Stimulated activated CD4-positive, alpha-beta T cell treated with anti-CD3 and anti-CD28 coated beads, Interleukin-1b, Interleukin-23, amount 100 ng/mL, for 48 hours (primary cell): ENCODE data around the gene PPP1R13B.

Experiments used
- DNase-seq: peaks from one replicate; pipeline ENCODE4 v3.0.0-alpha.2; 2020

The PPP1R13B gene

GRCh38 chr14:103773521-103773920, 73.9 kb downstream of the PPP1R13B start:
- no peak for DNase-seq

- DNase-seq = no peak
These were observed 75.2 kb downstream of the PPP1R13B start for GRCh38 chr14:103772078-103772712.

- DNase-seq = no peak
These were observed 76.5 kb downstream of the PPP1R13B start for GRCh38 chr14:103770902-103771301.

GRCh38 chr14:103770500-103770899, 76.9 kb downstream of the PPP1R13B start:
- no peak for DNase-seq

- DNase-seq = no peak
These were observed 80.0 kb downstream of the PPP1R13B start for GRCh38 chr14:103767336-103767894.

- DNase-seq = no peak
These were observed 81.8 kb downstream of the PPP1R13B start for GRCh38 chr14:103765526-103765925.

- no peak for DNase-seq
These were observed 83.5 kb downstream of the PPP1R13B start for GRCh38 chr14:103763730-103764488.

GRCh38 chr14:103762541-103762940, 84.8 kb downstream of the PPP1R13B start:
- no peak for DNase-seq

GRCh38 chr14:103762036-103762435, 85.3 kb downstream of the PPP1R13B start:
- no peak for DNase-seq

GRCh38 chr14:103758059-103758776, 89.2 kb downstream of the PPP1R13B start:
- no peak for DNase-seq

GRCh38 chr14:103755060-103755459, 92.3 kb downstream of the PPP1R13B start:
- DNase-seq = no peak

GRCh38 chr14:103753774-103754173, 93.6 kb downstream of the PPP1R13B start:
- DNase-seq = no peak

- DNase-seq = no peak
These were observed 97.5 kb downstream of the PPP1R13B start for GRCh38 chr14:103749860-103750259.

- DNase-seq = no peak
These were observed 97.9 kb downstream of the PPP1R13B start for GRCh38 chr14:103749452-103749851.

- DNase-seq = peak; percentile 57
These were observed 98.9 kb downstream of the PPP1R13B start for GRCh38 chr14:103748534-103748857.

- no peak for DNase-seq
These were observed 100.7 kb downstream of the PPP1R13B start for GRCh38 chr14:103746701-103747100.

- no peak for DNase-seq
These were observed 102.0 kb downstream of the PPP1R13B start for GRCh38 chr14:103745424-103745823.

GRCh38 chr14:103744621-103745395, 102.6 kb downstream of the PPP1R13B start:
- DNase-seq = no peak

- no peak for DNase-seq
These were observed 103.7 kb downstream of the PPP1R13B start for GRCh38 chr14:103743691-103744090.

GRCh38 chr14:103742499-103743255, 104.7 kb downstream of the PPP1R13B start:
- DNase-seq = no peak

- DNase-seq = no peak
These were observed 105.5 kb downstream of the PPP1R13B start for GRCh38 chr14:103741876-103742275.
